Measurements from ENCODE around the gene USP33.

DNA sequence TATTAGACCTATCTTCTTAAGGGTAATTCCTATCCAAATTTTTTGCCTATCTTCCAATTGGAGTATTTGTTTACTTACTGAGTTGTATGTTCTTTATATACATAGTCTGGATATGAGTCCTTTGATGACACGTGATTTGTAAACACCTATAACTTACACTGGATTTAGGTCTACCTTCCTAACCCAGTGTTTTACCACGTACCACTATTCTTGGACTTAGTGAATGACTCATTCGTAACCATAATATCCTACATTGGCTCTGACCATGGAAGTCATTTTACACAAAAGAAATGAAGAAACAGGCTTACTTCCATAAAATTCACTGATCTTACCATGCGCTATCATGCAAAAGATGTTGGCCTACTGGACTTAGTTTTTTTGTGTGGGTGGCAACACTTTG is 53.3 kb downstream of the USP33 start:
- TF ChIP-seq TAF1 (IDR thresholded peaks at IDR 0.05; ENCODE audit: low read depth, low read length) (no peak), POLR2A (IDR thresholded peaks at IDR 0.05; ENCODE audit: low read depth, low read length) (no peak), SPI1 (IDR thresholded peaks at IDR 0.05; ENCODE audit: low read depth, low read length) (no peak)
